ENCODE data around the gene KREMEN2.

DNA sequence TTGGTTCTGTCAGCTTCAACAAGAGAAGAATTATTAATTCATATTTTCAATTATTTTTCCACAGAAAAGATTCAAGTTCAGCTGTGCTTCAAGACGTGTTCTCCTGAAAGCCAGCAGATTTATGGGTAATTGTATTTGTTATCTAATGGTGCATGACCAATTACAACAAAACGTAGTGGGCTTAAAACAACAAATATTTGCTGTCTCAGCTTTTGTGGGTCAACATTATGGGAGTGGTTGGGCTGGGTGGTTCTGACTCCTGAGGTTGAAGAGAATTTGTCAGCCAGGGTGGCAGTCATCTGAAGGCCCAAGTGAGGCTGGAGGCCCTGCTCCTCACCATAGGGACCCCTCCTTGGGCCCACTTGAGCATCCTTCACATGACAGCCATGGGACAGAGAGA is 24.1 kb upstream of the KREMEN2 start:
- TF ChIP-seq, protein P1, sequence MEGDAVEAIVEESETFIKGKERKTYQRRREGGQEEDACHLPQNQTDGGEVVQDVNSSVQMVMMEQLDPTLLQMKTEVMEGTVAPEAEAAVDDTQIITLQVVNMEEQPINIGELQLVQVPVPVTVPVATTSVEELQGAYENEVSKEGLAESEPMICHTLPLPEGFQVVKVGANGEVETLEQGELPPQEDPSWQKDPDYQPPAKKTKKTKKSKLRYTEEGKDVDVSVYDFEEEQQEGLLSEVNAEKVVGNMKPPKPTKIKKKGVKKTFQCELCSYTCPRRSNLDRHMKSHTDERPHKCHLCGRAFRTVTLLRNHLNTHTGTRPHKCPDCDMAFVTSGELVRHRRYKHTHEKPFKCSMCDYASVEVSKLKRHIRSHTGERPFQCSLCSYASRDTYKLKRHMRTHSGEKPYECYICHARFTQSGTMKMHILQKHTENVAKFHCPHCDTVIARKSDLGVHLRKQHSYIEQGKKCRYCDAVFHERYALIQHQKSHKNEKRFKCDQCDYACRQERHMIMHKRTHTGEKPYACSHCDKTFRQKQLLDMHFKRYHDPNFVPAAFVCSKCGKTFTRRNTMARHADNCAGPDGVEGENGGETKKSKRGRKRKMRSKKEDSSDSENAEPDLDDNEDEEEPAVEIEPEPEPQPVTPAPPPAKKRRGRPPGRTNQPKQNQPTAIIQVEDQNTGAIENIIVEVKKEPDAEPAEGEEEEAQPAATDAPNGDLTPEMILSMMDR (conservative IDR thresholded peaks at IDR 0.05; ENCODE audit: low read depth, low read length) = no peak
- TF ChIP-seq EZH2 (IDR thresholded peaks at IDR 0.05; ENCODE audit: borderline replicate concordance, low read depth, low read length, poor library complexity, severe bottlenecking) = no peak

All from A673 (cell line).